Measurements from ENCODE around the gene GPT2.

Gene GPT2

GRCh38 chr16:46897471-46897870 is 13.3 kb downstream of the GPT2 start:
- no peak for DNase-seq

- DNase-seq, result no peak
Observed at GRCh38 chr16:46898006-46898405, 13.8 kb downstream of the GPT2 start.

- no peak for DNase-seq
Observed at GRCh38 chr16:46899443-46900143, 15.4 kb downstream of the GPT2 start.

- no peak for DNase-seq
Observed at GRCh38 chr16:46900455-46901235, 16.5 kb downstream of the GPT2 start.

GRCh38 chr16:46901709-46902108 is 17.5 kb downstream of the GPT2 start:
- DNase-seq, result no peak

DNA sequence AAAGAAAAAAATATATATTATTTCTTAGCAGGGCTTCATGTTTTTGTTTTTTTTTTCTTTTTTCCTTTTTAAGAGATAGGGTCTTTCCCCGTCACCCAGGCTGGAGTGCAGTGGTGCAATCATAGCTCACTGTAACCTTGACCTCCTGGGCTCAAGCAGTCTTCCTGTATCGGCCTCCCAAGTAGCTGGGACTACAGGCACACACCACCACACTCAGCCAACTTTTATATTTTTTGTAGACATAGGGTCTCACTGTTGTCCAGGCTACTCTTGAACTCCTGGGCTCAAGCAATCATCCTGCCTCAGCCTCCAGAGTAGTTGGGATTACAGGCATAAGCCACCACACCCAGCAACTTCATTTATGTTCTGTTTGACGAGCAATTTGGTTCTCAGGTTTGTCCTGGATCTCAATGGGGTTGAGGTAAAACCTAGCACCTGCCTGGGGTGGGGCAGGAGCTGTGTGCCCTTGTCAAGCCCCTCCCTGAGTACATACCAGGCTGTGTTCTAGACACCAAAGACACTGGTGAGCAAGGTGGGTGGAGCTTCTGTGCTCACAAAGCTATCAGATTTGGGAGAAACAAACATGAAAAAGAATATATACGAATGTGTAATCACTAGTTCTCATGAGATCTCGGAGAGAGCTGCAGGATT is 19.2 kb downstream of the GPT2 start:
- no peak for DNase-seq

DNA sequence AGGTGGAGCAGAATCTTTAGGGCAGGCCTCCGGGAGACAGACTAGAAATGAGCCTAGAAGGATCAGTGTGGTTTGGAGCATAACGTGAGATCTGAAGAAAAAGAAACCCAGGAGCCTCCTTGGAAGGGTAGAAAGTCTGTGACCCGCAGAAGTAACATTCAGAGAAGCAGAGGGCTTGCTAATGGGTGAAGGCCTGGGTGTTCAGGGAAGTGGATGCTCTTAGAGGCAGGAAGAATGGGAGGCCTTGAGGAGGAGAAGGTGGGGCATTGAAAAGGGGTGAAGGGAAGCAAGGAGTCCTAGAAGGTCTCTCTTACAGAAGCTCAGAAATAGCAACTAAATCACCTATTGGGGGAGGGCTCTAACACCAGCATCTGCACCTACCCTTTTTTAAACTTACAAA is 20.3 kb downstream of the GPT2 start:
- no peak for DNase-seq

GRCh38 chr16:46906360-46907060 is 22.3 kb downstream of the GPT2 start:
- DNase-seq, result no peak

- no peak for DNase-seq
Observed at GRCh38 chr16:46907061-46907774, 23.1 kb downstream of the GPT2 start.

- DNase-seq, result peak; percentile 46 to 63
Observed at GRCh38 chr16:46908540-46909372, 24.6 kb downstream of the GPT2 start.

GRCh38 chr16:46911038-46911437 is 26.9 kb downstream of the GPT2 start:
- no peak for DNase-seq

DNA sequence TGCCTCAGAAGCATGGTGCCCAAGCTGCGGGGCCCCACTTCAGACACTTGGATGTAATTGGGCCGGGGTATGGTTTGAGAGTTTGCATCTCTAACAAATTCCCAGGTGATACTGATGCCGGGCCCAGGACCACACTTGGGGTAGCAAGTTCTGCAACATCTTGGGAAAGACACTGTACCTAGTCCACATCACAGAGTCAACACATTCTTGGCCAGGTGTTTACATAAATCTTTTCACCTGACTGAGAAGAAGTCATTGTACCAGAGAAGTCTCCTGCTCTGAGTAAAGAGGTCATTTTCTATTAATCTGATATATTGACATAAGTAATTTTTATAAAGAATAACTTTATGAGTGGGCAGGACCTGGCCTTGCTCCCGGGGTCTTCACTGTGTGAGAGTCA is 27.5 kb downstream of the GPT2 start:
- DNase-seq, result no peak

GRCh38 chr16:46914556-46915201 is 30.5 kb downstream of the GPT2 start:
- DNase-seq, result no peak

DNA sequence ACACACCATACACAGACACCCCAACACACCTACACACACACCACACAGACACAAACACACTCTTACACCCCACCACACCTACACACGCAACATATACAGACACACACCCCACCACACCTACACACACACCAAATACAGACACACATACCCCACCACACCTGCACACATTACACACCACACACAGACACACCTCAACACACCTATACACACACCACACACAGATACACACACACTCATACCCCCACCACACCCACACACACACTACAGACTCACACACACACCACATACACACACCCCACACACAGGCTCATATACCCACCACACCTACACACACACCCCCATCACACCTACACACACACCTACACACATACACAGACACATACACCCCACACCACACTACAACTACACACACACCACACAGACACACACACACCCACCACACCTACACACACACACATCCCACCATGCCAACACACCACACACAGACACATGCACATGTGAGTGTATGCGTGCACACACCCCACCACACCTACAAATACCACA is 31.4 kb downstream of the GPT2 start:
- no peak for DNase-seq

DNA sequence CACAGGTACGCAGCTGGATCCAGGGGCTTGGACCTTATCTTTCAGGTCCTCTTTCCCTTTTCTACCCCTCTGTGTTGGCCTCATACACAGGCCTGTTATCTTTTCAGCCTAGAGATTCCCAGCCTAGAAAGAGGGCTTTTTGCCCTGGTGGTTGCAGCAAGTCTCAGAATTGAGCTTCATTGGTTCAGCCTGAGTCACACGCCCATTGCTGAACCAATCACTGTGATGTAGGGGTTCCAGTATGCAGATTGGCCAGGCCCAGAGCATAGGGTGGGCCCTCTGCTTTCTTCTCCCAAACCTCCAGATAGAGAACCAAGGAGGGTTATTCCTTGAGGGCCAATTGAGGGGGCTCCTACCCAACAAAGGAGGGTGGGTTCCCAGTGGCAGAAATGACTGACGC is 32.8 kb downstream of the GPT2 start:
- DNase-seq, result no peak

GRCh38 chr16:46918400-46918799 is 34.2 kb downstream of the GPT2 start:
- no peak for DNase-seq

- DNase-seq, result no peak
Observed at GRCh38 chr16:46918905-46919792, 35.0 kb downstream of the GPT2 start.

DNA sequence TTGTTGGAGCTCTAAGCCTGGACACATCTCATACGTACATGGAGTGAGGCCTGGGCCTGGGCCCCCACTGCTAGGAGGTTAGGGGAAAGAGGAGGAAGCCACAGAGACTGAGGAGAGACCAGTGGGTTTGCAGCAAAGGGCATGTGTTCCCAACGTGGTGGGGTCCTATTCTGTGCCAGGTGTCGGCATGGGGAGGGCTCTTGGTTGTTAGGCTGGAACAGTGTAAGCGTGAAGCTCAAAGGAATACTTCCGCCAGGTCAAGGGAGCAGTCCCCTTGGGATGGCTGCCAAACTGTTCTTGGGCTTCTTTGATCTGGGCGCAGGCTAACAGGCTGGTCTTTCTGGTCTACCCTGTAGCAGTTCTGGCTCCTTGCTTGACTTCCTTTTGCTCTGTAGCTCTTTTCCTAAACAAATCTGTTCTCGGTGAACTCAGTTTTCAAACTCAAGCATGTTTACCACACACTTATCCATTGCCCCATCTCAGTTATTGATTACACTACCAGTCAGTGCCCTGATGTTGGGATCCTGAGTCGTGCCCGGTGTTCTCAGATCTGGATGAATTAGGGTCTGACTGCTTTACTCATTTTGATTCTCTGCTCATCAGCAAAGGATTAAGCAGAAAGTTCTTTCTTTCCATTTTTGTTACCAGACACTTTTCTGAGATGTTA is 36.4 kb downstream of the GPT2 start:
- DNase-seq, result no peak

DNA sequence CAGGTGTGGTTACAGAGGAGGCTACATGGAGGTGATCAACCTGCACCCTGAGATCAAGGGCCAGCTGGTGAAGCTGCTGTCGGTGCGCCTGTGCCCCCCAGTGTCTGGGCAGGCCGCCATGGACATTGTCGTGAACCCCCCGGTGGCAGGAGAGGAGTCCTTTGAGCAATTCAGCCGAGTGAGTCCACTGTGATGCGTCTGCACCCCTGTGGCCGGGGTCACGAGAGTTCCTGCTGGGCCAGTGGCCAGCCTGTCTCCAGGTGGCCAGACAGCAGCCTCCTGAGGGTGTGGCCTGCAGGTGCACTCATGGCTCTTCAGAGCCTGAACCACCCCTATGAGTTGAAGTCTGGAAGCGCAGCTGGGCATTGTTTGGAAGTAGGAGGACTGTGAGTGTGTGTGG is 38.1 kb downstream of the GPT2 start:
- no peak for DNase-seq

All from activated CD4-positive, alpha-beta T cell treated with anti-CD3 and anti-CD28 coated beads for 4 hours (primary cell).